Kidney glomerular epithelial cell (primary cell): ENCODE results near the gene ABCD3.
A peak's percentile ranks its signal among the peaks of the same experiment; 100 is the strongest.
"Not testable (repeated sequence)": the region's sequence is repeated elsewhere in the genome, so short reads cannot be mapped to it uniquely, and the experiment has no call there.

ENCODE experiments used
- DNase-seq: peaks from one replicate; lab custom pipeline; 2025; lab: John Stamatoyannopoulos, UW

Gene ABCD3

GRCh38 chr1:94417978-94418663, at the start of gene ABCD3:
Gene ABCD3 (plus strand): TSS chr1:94418389. CDS start chr1:94418479, 90 bp downstream.
- DNase-seq = peak; percentile 95

GRCh38 chr1:94372771-94373170, 45.4 kb upstream of the ABCD3 start:
- DNase-seq = not testable (repeated sequence)

DNA sequence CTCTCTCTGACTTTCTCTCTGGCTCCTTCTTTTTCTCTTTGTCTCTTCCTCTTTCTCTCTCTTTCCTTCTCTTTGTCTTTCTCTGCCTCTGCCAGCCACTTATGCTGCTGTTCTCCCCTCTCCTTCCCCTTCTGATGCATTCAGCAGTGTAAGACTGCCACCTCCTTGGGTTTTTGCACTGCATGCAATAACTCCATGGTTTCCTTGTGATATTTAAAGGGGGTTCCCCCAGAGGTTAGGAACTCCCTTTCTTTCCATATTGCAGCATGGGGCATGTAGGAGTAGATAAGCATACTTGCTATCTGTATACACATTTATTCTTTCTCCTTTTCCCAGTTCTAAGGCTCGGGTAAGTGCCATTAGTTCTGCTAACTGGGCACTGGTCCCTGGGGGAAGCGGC, 44.9 kb upstream of the ABCD3 start:
- DNase-seq = not testable (repeated sequence)

DNA sequence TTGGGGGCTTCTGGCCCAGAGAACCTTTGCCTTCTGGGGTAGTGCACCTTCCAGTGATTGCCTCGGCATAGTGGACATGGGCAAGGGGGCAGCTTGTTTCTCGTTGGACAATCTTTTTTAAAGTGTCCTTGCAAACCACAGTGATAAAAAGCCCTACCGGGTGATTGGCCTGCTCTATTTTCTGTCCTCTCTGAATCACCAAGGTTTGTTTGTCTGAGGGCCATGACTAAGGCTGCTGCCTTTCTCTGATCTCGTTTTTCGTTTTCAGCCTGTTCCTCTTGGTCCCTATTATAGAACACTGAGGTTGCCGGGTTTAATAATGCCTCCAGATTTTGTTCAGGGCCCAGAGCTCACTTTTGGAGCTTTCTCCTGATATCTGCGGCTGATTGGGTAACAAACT, 42.5 kb upstream of the ABCD3 start:
- DNase-seq = not testable (repeated sequence)

GRCh38 chr1:94378493-94378892, 39.7 kb upstream of the ABCD3 start:
- not testable (repeated sequence) for DNase-seq

DNA sequence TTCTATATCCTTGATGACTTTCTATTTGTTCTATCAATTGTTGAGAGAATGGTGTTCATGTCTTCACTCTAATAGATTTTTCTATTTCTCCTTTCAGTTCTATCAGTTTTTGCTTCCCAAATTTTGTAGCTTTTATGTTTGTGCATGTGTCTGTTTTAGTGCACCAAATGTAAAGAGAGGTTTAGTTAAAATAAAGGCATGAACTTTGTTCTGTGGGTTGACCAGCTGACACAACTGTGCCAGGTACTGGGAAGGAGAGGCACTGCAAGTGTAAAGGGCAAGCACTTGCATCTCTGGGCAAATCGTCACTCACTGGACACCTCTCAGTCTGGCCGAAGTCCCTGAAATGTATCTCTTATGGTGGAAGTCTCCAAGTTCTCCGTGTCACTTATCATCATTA, 38.6 kb upstream of the ABCD3 start:
- DNase-seq = no peak

DNA sequence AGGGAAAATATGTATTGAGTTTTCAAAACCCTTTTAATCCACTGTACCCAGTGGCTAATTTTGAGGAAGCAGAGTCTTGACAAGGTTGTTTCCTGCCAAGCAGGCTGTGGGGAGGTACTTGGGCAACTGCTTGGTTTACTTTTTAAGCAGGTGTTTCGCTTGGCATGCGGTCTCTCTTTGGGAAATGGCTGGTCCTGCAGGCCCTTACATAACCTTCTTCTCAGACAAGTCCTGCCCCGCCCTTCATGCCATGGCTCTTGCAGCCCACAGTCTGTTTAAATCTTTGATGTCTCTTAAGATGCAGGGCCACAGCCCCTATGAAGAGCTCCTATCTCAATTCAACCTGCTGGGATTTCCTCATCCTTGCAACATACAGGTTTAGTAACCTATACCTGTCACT, 36.0 kb upstream of the ABCD3 start:
- DNase-seq = no peak

DNA sequence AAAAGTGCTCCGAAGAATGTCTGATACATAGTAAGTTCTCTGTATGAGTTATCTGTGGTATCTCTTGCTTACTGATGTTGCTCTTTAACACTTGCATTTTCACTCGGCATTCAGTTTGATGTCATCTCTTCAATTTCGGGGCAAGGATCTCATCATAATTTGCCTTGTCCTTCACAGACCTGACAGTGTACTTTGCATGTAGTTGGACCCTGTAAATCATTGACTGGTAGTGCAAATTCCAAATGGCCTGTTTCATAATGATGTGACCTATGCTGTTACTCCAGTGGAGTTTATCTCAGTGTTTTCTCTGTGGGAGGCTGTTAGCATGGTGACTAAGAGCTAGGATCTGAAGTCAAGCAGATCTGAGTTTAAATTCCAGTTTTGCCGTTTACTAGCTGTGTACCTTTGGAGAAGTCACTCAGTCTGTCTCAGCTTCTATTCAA, 34.2 kb upstream of the ABCD3 start:
- peak; percentile 100 for DNase-seq

DNA sequence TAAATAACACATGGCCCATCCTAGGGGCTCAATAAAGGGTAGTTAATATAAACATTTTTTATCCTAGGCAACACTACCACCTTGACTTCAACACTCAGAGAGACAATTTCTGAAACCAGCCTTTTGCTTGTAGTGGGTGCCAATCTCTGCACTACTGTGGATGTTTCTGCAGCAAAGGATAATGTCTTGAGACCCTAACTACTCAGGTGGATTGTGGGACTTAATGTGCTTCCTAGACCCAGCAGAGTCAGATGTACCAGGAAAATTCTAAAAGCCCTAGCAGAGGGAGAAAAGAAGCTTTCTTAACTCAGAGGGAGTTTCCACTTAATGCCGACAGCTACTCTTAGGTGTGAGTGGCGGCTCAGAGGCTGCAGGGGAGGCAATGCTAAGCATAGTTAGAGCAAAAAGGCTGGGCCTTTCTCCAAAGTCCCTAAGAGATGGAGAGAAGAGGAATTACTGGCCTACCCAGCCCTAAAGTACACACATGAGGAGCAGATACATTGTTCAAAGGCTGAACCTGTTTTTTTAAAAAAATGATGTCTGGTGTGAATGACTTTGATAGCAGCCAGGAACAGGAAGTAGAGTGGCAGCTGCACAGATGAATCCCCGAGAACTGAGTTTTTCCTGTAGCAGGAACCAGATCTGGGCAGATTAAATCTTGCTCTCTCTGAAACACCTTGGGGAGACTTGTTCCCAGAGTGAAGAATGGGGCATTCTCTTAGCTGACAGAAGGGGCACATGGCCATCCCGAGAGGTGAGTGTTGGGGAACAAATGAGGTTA, 33.5 kb upstream of the ABCD3 start:
- DNase-seq = peak; percentile 89

GRCh38 chr1:94385308-94385929, 32.8 kb upstream of the ABCD3 start:
- no peak for DNase-seq

- DNase-seq = no peak
Measured at GRCh38 chr1:94389298-94389697, 28.9 kb upstream of the ABCD3 start.

- DNase-seq = no peak
Measured at GRCh38 chr1:94394247-94394646, 23.9 kb upstream of the ABCD3 start.

GRCh38 chr1:94395231-94395630, 23.0 kb upstream of the ABCD3 start:
- DNase-seq = no peak

GRCh38 chr1:94395748-94396309, 22.4 kb upstream of the ABCD3 start:
- peak; percentile 27 for DNase-seq

DNA sequence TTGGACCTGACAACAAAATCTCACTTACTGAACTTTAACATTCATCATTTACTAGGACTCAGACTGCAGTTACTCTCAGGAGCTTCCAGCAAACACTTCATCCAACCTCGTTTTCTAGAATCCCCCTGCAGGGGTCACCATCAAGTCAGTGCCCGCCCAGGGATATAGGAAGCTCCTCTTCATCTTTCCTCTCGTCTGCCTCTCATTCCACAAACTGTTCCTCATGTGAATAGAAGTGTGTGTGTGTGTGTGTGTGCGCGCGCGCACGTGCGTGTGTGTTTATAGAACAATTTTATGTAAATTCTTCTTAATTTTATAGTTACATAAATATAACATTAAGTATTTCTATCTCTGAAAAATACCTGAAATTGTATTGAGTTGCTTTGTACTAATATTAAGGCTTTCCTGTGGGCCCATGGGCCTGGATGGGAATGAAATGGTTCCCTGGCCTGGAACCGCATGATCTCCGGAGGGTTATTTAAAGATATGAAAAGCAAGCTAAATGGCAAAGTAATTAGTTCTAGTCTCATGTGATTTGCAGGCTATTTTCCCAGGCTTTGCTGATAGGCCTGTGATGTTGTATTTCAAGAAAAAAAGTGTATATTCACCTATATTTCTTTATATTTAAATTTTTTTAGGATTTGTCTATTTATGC, 21.7 kb upstream of the ABCD3 start:
- no peak for DNase-seq

GRCh38 chr1:94398356-94398755, 19.8 kb upstream of the ABCD3 start:
- no peak for DNase-seq

- no peak for DNase-seq
Measured at GRCh38 chr1:94399453-94399852, 18.7 kb upstream of the ABCD3 start.

DNA sequence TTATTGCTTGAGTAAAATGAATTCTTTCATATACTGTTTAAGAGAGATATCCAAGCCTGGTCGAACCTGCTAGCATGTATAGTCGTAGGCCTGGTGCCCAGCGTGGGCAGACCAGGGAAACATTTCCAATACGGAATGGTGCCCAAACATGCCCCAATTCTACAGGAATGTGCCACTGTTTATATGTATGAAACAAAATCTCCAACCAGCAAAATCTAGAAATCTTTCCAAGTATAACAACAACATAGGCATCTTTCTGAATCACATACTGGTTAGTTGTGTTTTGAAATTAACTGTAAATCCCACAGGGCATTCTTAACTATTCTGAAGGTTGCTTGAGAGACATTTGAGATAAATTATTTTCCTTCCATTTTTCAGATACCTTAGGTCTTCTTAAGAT, 17.0 kb upstream of the ABCD3 start:
- no peak for DNase-seq

GRCh38 chr1:94406446-94406845, 11.7 kb upstream of the ABCD3 start:
- no peak for DNase-seq

GRCh38 chr1:94408104-94408830, 9.9 kb upstream of the ABCD3 start:
- no peak for DNase-seq

- peak; percentile 4 for DNase-seq
Measured at GRCh38 chr1:94411237-94411636, 7.0 kb upstream of the ABCD3 start.
